ENCODE measurements around the gene MMD. TPM values are rescaled to one million over a fixed set of nuclear protein-coding genes. Genes with fewer than 3 reads are reported as not detected.
A peak's percentile ranks its signal among the peaks of the same experiment; 100 is the strongest.
"Not testable (repeated sequence)": the region's sequence is repeated elsewhere in the genome, so short reads cannot be mapped to it uniquely, and the experiment has no call there.

MMD gene
- total RNA-seq, 1 donor from 2014 or later, result 36.9 TPM

DNA sequence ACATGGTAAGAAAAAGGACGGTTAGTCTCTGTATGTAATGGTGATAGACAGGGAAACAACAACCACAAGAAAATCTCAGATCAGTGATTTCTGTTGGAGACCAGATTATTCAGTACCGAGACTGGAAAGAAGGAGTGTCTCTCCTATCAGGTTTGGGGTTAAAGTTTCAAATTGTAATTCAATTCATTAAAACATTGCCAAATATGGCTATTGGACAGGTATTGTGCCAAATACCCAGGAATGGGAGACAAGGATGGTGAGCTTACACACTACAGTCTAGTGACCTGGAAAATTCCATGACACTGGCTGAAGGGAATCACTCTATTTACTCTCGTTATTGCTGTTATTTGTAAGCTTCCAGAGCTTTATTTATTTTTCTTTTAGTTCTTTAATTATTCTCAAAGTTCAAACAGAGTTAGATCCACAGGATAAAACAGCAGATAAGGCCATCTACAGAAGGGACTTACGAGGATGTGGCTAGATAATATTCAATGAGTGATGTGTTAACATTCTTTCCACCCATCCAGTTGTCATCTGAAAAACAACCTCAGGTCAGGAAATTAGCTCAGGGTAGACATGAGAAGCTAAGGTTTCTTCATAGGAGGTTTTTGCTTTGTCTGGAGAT lies 25.1 kb upstream of the MMD start:
- H3K27ac Mint-ChIP-seq, result peak overlapping the region; percentile 61
- peaks cover 45% of the 10 kb centered on the region for H3K4me1 Mint-ChIP-seq (ENCODE audit: unreplicated experiment)
- H3K9me3 Mint-ChIP-seq, result peaks cover 4% of the 10 kb centered on the region
- H3K36me3 Mint-ChIP-seq, result no peaks in the 10 kb centered on the region
- H3K4me3 Mint-ChIP-seq, result peak overlapping the region; percentile 19
- peaks cover 3% of the 10 kb centered on the region for H3K27me3 Mint-ChIP-seq
- TF ChIP-seq, protein P1, sequence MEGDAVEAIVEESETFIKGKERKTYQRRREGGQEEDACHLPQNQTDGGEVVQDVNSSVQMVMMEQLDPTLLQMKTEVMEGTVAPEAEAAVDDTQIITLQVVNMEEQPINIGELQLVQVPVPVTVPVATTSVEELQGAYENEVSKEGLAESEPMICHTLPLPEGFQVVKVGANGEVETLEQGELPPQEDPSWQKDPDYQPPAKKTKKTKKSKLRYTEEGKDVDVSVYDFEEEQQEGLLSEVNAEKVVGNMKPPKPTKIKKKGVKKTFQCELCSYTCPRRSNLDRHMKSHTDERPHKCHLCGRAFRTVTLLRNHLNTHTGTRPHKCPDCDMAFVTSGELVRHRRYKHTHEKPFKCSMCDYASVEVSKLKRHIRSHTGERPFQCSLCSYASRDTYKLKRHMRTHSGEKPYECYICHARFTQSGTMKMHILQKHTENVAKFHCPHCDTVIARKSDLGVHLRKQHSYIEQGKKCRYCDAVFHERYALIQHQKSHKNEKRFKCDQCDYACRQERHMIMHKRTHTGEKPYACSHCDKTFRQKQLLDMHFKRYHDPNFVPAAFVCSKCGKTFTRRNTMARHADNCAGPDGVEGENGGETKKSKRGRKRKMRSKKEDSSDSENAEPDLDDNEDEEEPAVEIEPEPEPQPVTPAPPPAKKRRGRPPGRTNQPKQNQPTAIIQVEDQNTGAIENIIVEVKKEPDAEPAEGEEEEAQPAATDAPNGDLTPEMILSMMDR (conservative IDR thresholded peaks at IDR 0.05), result no peak
- DNase-seq (ENCODE audit: extremely low spot score, unreplicated experiment), result no peak

DNA sequence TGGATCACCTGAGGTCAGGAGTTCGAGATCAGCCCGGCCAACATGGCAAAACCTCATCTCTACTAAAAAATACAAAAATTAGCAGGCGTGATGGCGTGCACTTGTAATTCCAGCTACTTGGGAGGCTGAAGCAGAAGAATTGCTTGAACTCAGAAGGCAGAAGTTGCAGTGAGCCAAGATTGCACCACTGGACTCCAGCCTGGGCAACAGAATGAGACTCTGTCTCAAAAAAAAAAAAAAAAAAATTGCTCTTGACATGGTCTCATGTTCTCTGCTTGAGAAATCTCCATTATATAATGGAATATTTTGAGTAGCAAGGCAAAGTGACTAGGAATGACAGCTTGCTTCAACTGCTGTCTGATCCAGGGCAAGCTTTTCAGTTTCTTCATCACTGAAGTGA lies 24.4 kb upstream of the MMD start:
- not testable (repeated sequence) for H3K27me3 Mint-ChIP-seq; H3K36me3 Mint-ChIP-seq; H3K4me3 Mint-ChIP-seq; DNase-seq (ENCODE audit: extremely low spot score, unreplicated experiment); H3K9me3 Mint-ChIP-seq
- Mint-ChIP-seq H3K4me1 (ENCODE audit: unreplicated experiment) (peaks cover 40% of the 10 kb centered on the region), H3K27ac (peak overlapping the region; percentile 61)

DNA sequence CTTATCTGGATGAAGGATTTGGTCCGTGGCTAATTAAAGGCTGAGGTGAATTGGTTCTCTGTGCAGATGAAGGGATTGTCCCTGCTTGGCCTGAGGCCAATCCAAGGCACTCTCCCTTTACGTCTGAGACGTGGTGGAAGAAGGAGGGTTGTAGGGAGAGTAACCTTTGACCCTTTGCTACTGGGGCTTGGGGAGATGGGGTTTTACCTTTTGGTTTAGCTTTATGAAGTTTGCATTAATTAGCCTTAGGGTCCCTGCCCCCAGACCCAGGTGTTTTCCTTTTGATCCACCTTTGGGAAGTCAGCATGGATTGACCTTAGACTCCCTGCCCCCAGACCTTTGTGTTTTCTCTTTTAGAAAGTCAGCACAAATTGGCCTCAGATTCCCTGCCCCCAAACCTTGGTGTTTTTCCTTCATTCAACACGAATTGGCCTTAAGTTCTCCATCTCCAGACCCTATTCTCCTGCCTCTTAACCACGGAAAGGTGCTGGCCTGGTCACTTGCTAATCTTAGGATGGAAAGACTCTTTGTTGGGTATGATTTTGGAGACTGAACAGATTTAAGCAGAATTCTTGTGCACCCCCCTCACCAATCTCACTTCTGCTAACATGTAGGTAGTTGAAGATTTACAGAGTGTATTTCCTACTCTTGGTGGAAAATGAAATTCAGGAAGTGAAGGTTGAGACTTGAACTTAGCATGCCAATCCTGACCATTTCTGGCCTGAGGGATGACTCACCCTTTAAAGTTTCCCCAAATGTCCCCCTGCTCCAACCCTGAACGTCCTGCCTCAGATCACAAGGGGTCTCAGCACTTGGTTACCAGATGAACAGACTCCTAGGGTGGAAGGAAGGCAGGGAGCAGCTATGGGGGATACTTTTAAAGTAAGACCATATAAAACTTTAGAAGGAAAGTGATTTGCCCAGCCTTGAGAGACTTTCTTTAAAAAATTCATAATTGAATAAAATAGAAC lies 23.1 kb upstream of the MMD start:
- TF ChIP-seq, protein P1 (conservative IDR thresholded peaks at IDR 0.05), result no peak
- Mint-ChIP-seq H3K4me3 (peak overlapping the region; percentile 36), H3K36me3 (no peaks in the 10 kb centered on the region), H3K27ac (peak overlapping the region; percentile 21), H3K27me3 (peaks cover 5% of the 10 kb centered on the region), H3K4me1 (ENCODE audit: unreplicated experiment) (peaks cover 34% of the 10 kb centered on the region), H3K9me3 (no peaks in the 10 kb centered on the region)
- no peak for DNase-seq (ENCODE audit: extremely low spot score, unreplicated experiment)

DNA sequence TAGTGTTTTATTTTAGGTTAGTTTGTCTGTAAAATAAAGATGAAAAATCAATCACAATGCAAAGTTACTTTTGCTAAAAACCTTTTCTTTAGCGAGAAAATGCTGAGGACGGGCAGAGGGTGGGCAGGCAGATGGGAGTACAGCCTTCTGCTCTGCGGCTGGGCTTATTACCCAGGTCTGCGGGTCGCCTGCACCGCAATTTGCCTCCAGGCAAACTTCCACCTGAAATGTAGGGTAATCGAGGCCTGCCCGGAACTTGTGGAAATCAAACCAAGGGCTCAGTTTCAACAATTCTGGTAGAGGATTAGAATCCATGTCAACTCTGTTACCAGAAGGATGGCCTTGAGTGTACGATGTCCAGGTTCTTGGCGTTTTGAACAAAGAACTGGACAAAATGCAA lies 22.3 kb upstream of the MMD start:
- H3K4me1 Mint-ChIP-seq (ENCODE audit: unreplicated experiment), result peaks cover 33% of the 10 kb centered on the region
- no peak for DNase-seq (ENCODE audit: extremely low spot score, unreplicated experiment)
- H3K4me3 Mint-ChIP-seq, result no peak overlapping the region
- no peaks in the 10 kb centered on the region for H3K36me3 Mint-ChIP-seq
- H3K9me3 Mint-ChIP-seq, result no peaks in the 10 kb centered on the region
- peaks cover 5% of the 10 kb centered on the region for H3K27me3 Mint-ChIP-seq
- no peak overlapping the region for H3K27ac Mint-ChIP-seq
- TF ChIP-seq, protein P1 (conservative IDR thresholded peaks at IDR 0.05), result no peak

DNA sequence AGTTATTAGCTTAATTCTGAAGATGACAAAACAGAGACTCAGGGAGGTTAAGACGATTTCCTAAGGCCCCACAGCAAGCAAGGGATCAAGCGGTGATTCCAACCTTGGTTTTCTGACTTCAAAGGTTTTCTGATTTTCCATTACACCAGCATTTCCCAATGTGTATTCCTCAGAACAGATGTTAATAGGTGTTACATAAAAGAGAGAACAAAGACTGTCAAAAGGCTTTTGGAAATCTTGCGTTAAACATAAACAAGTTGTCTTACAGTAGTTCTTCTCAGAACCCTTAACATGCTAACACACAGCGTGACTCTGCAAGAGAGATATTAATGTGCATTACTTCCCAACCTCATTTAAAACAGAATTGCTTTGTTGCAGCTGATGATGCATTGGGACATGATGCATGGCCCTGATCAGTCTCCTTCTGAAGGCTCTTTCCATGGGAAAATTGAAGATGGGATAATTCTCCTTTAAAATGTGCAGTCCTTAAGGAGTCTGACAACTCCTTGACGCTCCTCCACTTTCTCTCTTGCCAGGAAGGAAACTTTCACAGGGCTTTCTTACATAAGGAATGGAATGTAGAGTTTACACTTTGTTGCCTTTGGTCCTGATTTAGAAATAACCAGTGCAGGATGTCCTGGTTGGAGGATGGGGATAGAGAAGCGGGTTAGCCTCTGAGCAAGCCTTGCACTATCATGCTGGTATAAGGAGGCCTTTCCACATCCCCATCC lies 21.5 kb upstream of the MMD start:
- no peak overlapping the region for H3K27ac Mint-ChIP-seq
- H3K27me3 Mint-ChIP-seq, result peaks cover 5% of the 10 kb centered on the region
- no peak overlapping the region for H3K4me3 Mint-ChIP-seq
- peaks cover 28% of the 10 kb centered on the region for H3K4me1 Mint-ChIP-seq (ENCODE audit: unreplicated experiment)
- DNase-seq (ENCODE audit: extremely low spot score, unreplicated experiment), result no peak
- no peaks in the 10 kb centered on the region for H3K36me3 Mint-ChIP-seq
- TF ChIP-seq, protein P1 (conservative IDR thresholded peaks at IDR 0.05), result no peak
- H3K9me3 Mint-ChIP-seq, result no peaks in the 10 kb centered on the region
